ENCODE measurements around the gene TEDC2.
A peak's percentile ranks its signal among the peaks of the same experiment; 100 is the strongest.

Gene TEDC2

GRCh38 chr16:2459647-2460390, at the start of gene TEDC2:
TSS of gene TEDC2 (plus strand) at chr16:2460109. CDS start at chr16:2460145, 36 bp downstream.
- peak; percentile 100 for DNase-seq (ENCODE audit: low spot score)
- no peak for TF ChIP-seq CTCF (IDR thresholded peaks at IDR 0.05; ENCODE audit: extremely low read depth, missing control alignments)

- no peak for TF ChIP-seq CTCF (IDR thresholded peaks at IDR 0.05; ENCODE audit: extremely low read depth, missing control alignments)
- DNase-seq (ENCODE audit: low spot score) = no peak
Measured at GRCh38 chr16:2415085-2415484, 44.8 kb upstream of the TEDC2 start.

GRCh38 chr16:2420035-2420434, 39.9 kb upstream of the TEDC2 start:
- no peak for TF ChIP-seq CTCF (IDR thresholded peaks at IDR 0.05; ENCODE audit: extremely low read depth, missing control alignments)
- DNase-seq (ENCODE audit: low spot score) = no peak

- no peak for TF ChIP-seq CTCF (IDR thresholded peaks at IDR 0.05; ENCODE audit: extremely low read depth, missing control alignments)
Measured at GRCh38 chr16:2422123-2422867, 37.6 kb upstream of the TEDC2 start.

GRCh38 chr16:2424061-2425007, 35.6 kb upstream of the TEDC2 start:
- no peak for DNase-seq (ENCODE audit: low spot score)
- no peak for TF ChIP-seq CTCF (IDR thresholded peaks at IDR 0.05; ENCODE audit: extremely low read depth, missing control alignments)

More at GRCh38 chr16:2422123-2422867, 37.6 kb upstream of the TEDC2 start:
- no peak for DNase-seq (ENCODE audit: low spot score)

GRCh38 chr16:2425008-2425518, 34.8 kb upstream of the TEDC2 start:
- DNase-seq (ENCODE audit: low spot score) = no peak
- TF ChIP-seq CTCF (IDR thresholded peaks at IDR 0.05; ENCODE audit: extremely low read depth, missing control alignments) = no peak
